HepG2 (cell line): ENCODE results near the gene FRMD4A. TPM values are rescaled to one million over a fixed set of nuclear protein-coding genes. Genes with fewer than 3 reads are reported as not detected.

ENCODE experiments used
- ATAC-seq: fragments of 200-7000 bp; cut with Tn5 transposase; 3 replicates; pipeline ENCODE4 v1.9.1; 2020; ENCODE audit warnings: mild to moderate bottlenecking, moderate library complexity
- BruUV-seq: library from RNA; stranded (reverse); fragments of 400-500 nt; replicated peaks from 2 replicates; lab custom pipeline; 2021; lab: Mats Ljungman, UMichigan
- CTCF ChIA-PET: fragments of 300-600 bp; formaldehyde crosslinking; extraction: SDS; loops from one replicate; lab custom pipeline; 2021; ENCODE audit warnings: low total read pairs, inconsistent platforms, low intra/inter-chr PET ratio; lab: Yijun Ruan, JAX
- POLR2A ChIA-PET: fragments of 350-600 bp; sonication (Branson Sonifier 250); formaldehyde crosslinking; loops from one replicate; lab custom pipeline; 2020; ENCODE audit warnings: antibody characterized with exemption, inconsistent platforms; lab: Yijun Ruan, JAX
- DNase-seq: peaks from one replicate; pipeline ENCODE4 v3.0.0-alpha.2; 2015; ENCODE audit warnings: low spot score
- FAIRE-seq: peaks from 3 replicates; lab custom pipeline; 2011; peaks lifted over from hg19 to GRCh38; lab: Jason Lieb, UNC
- H2AFZ ChIP-seq: one replicate; pipeline ENCODE4 v1.6.1; 2011; ENCODE audit warnings: low read length, inconsistent platforms
- H3K27ac ChIP-seq: fragments of 300-600 bp; 3 replicates; pipeline ENCODE4 v1.8.0; 2011; ENCODE audit warnings: mixed run types, mild to moderate bottlenecking, mixed read lengths, low read length, inconsistent platforms; ENCODE audit not compliant: insufficient read depth; ENCODE audit errors: extremely low read length
- H3K27me3 ChIP-seq, 2 experiments: fragments of 200-600 bp in 1 of 2; 2 replicates in 1 of 2; 3 replicates in 1 of 2; pipeline versions ENCODE4 v1.6.0 to v1.8.0; 2011; ENCODE audit warnings: low read length in 2 of 2, mild to moderate bottlenecking in 2 of 2, moderate library complexity in 2 of 2, inconsistent platforms in 1 of 2; ENCODE audit not compliant: insufficient read depth in 2 of 2, control insufficient read depth in 1 of 2
- H3K36me3 ChIP-seq, 2 experiments: fragments of 200-600 bp in 1 of 2; replicated peaks in 1 of 2; 2 replicates in 1 of 2; 3 replicates in 1 of 2; pipeline versions ENCODE4 v1.5.1 to v1.8.0; 2011; ENCODE audit warnings: low read length in 2 of 2, inconsistent platforms in 1 of 2; ENCODE audit not compliant: insufficient read depth in 2 of 2, control insufficient read depth in 1 of 2
- H3K4me1 ChIP-seq: 2 replicates; pipeline ENCODE4 v1.5.1; 2012; ENCODE audit warnings: low read length, inconsistent platforms; ENCODE audit not compliant: insufficient read depth
- H3K4me2 ChIP-seq: 2 replicates; pipeline ENCODE4 v1.6.0; 2011; ENCODE audit warnings: low read depth, low read length, inconsistent platforms
- H3K4me3 ChIP-seq, 3 experiments: fragments of 200-600 bp in 1 of 3; sonication (generic), shearing (Covaris generic) in 1 of 3; replicated peaks in 1 of 3; 2 replicates each; pipeline ENCODE4 v1.5.1; 2011 to 2016; ENCODE audit warnings: low read length in 3 of 3, inconsistent platforms in 2 of 3, low read depth in 2 of 3, mild to moderate bottlenecking in 2 of 3, control low read depth in 1 of 3, mixed read lengths in 1 of 3; ENCODE audit not compliant: insufficient read depth in 1 of 3
- H3K79me2 ChIP-seq: one replicate; pipeline ENCODE4 v1.6.1; 2011; ENCODE audit warnings: low read length, inconsistent platforms; ENCODE audit not compliant: insufficient read depth
- H3K9ac ChIP-seq: 2 replicates; pipeline ENCODE4 v1.6.0; 2011; ENCODE audit warnings: mild to moderate bottlenecking, low read depth, low read length, inconsistent platforms; ENCODE audit not compliant: insufficient read depth
- H3K9me3 ChIP-seq: 2 replicates; pipeline ENCODE4 v1.5.1; 2012; ENCODE audit warnings: mild to moderate bottlenecking, low read length
- H4K20me1 ChIP-seq: 2 replicates; pipeline ENCODE4 v1.6.0; 2011; ENCODE audit warnings: inconsistent platforms, mild to moderate bottlenecking, low read length, moderate library complexity; ENCODE audit not compliant: insufficient read depth
- FOXP4 ChIP-seq: sonication (generic); formaldehyde crosslinking; IDR thresholded peaks from 2 replicates; pipeline ENCODE4 v1.4.0; 2020; ENCODE audit warnings: missing genetic modification reagents
- HDAC2 ChIP-seq: sonication (generic); formaldehyde crosslinking; IDR thresholded peaks from 2 replicates; pipeline ENCODE4 v1.4.0; 2020; ENCODE audit warnings: missing genetic modification reagents
- HOMEZ ChIP-seq: IDR thresholded peaks from 2 replicates; pipeline ENCODE4 v1.6.1; 2016; ENCODE audit warnings: low read depth
- ISL2 ChIP-seq: sonication (generic); formaldehyde crosslinking; IDR thresholded peaks from 2 replicates; pipeline ENCODE4 v1.5.0; 2020; ENCODE audit warnings: missing genetic modification reagents
- KAT2B ChIP-seq: fragments of 150-350 bp; IDR thresholded peaks from 2 replicates; pipeline ENCODE4 v1.6.1; 2014; ENCODE audit warnings: low read depth, low read length, borderline replicate concordance
- MED13 ChIP-seq: sonication (generic); formaldehyde crosslinking; IDR thresholded peaks from 2 replicates; pipeline ENCODE4 v1.5.0; 2020; ENCODE audit warnings: missing genetic modification reagents
- MTA1 ChIP-seq: sonication (generic); formaldehyde crosslinking; IDR thresholded peaks from 2 replicates; pipeline ENCODE4 v1.4.0; 2020; ENCODE audit warnings: missing genetic modification reagents, mild to moderate bottlenecking, borderline replicate concordance
- PAF1 ChIP-seq: IDR thresholded peaks from 2 replicates; pipeline ENCODE4 v1.6.1; 2016; ENCODE audit warnings: missing genetic modification reagents, missing compliant biosample characterization
- PAWR ChIP-seq: sonication (generic); formaldehyde crosslinking; IDR thresholded peaks from 2 replicates; pipeline ENCODE4 v1.4.0; 2020; ENCODE audit warnings: missing genetic modification reagents, mild to moderate bottlenecking, borderline replicate concordance
- PHF21A ChIP-seq: sonication (generic); formaldehyde crosslinking; IDR thresholded peaks from 2 replicates; pipeline ENCODE4 v1.5.0; 2020; ENCODE audit warnings: mild to moderate bottlenecking, missing genetic modification reagents
- TBP ChIP-seq: sonication (generic); formaldehyde crosslinking; IDR thresholded peaks from 2 replicates; pipeline ENCODE4 v1.5.0; 2020; ENCODE audit warnings: missing genetic modification reagents
- TEF ChIP-seq: sonication (generic); formaldehyde crosslinking; IDR thresholded peaks from 2 replicates; pipeline ENCODE4 v1.5.0; 2020; ENCODE audit warnings: missing genetic modification reagents
- ZFP91 ChIP-seq: sonication (generic); formaldehyde crosslinking; IDR thresholded peaks from 2 replicates; pipeline ENCODE4 v1.9.0; 2022; ENCODE audit warnings: missing genetic modification reagents, mild to moderate bottlenecking, borderline replicate concordance
- ZNF224 ChIP-seq: sonication (generic); formaldehyde crosslinking; IDR thresholded peaks from 2 replicates; pipeline ENCODE4 v1.5.0; 2020; ENCODE audit warnings: mild to moderate bottlenecking, missing genetic modification reagents
- ZNF264 ChIP-seq: sonication (generic); formaldehyde crosslinking; IDR thresholded peaks from 2 replicates; pipeline ENCODE4 v1.4.0; 2020; ENCODE audit warnings: missing genetic modification reagents
- ZNF441 ChIP-seq: sonication (generic); formaldehyde crosslinking; IDR thresholded peaks from 2 replicates; pipeline ENCODE4 v1.7.0; 2021; ENCODE audit warnings: missing genetic modification reagents, borderline replicate concordance
- ZNF670 ChIP-seq: sonication (generic); formaldehyde crosslinking; IDR thresholded peaks from 2 replicates; pipeline ENCODE4 v1.8.0; 2022; ENCODE audit warnings: mild to moderate bottlenecking, missing genetic modification reagents, borderline replicate concordance
- ZNF740 ChIP-seq: sonication (generic); formaldehyde crosslinking; IDR thresholded peaks from 2 replicates; pipeline ENCODE4 v1.4.0; 2020; ENCODE audit warnings: missing genetic modification reagents
- WGBS: methylation state at CpG from one replicate; pipeline ENCODE4 v1.1.6; 2017; ENCODE audit warnings: low lambda C conversion rate; 5-methylcytosine and 5-hydroxymethylcytosine counted together
- in situ Hi-C: cut with HindIII; loops from 2 replicates; pipeline ENCODE4 v1.10.0; 2017; ENCODE audit warnings: low pct_unique_long_range_greater_than_20kb; ENCODE audit not compliant: extremely low pct_ligation_motif_present
- intact Hi-C: fragments of 100-400 bp; cut with micrococcal nuclease; formaldehyde crosslinking; loops from one replicate; pipeline ENCODE4 v1.10.0; 2022; ENCODE audit not compliant: unreplicated experiment
- polyA plus RNA-seq, 8 experiments: library from polyadenylated mRNA; depleted of rRNA in 3 of 8; stranded (reverse) in 7 of 8; unstranded in 1 of 8; fragments of >200 nt; fragmentation: Illumina TruSeq in 4 of 8; extraction: Trizol in 4 of 8; gene quantifications; 2 replicates each; pipeline versions ENCODE4 v1.2.1 to v1.2.3, GENCODE V29; 2011 to 2016; ENCODE audit warnings: low read depth in 4 of 8, missing spikeins in 1 of 8, mixed read lengths in 1 of 8; ENCODE audit not compliant: insufficient read depth in 1 of 8
- total RNA-seq, 5 experiments: library from RNA; depleted of rRNA; stranded (reverse); fragments of >200 nt; fragmentation: Illumina TruSeq; extraction: Trizol; gene quantifications; 2 replicates each; pipeline ENCODE4 v1.2.3, GENCODE V29; 2016; ENCODE audit warnings: low read depth in 1 of 5
- TF ChIP-seq, protein P1 (sequence below), 2 experiments: fragments of 450-650 bp in 1 of 2; sonication (generic) in 1 of 2; formaldehyde crosslinking; IDR thresholded peaks; 2 replicates each; pipeline versions ENCODE4 v1.5.0 to v1.8.0; 2020 to 2022; ENCODE audit warnings: mild to moderate bottlenecking in 1 of 2, missing genetic modification reagents in 1 of 2

Gene FRMD4A
- total and polyA plus RNA-seq, 2 of the 13 experiments (the other 11 are each of a cell fraction or from before 2014, with no cell fraction given) = 0.09 to 0.26 TPM

- ChIA-PET CTCF (no interaction called here), POLR2A (no interaction called here)
- no peaks in the 10 kb centered on the region for H4K20me1 ChIP-seq
- H3K79me2 ChIP-seq = no peaks in the 10 kb centered on the region
- WGBS = 61% methylated on average over 8 of the region's 11 CpGs
- no peak for DNase-seq
- H3K4me1 ChIP-seq = no peaks in the 10 kb centered on the region
- no peak overlapping the region for H3K4me2 ChIP-seq
- no peak overlapping the region for H3K4me3 ChIP-seq
- H3K27ac ChIP-seq = no peak overlapping the region
- in situ Hi-C loops = no loop called here
- ATAC-seq = no peak
- BruUV-seq = no TSS peak
- H3K36me3 ChIP-seq = no peaks in the 10 kb centered on the region
- FAIRE-seq = no peak
- no peak overlapping the region for H3K9ac ChIP-seq
- TF ChIP-seq FOXP4 (no peak), KAT2B (no peak), MED13 (no peak), TEF (CRISPR knock-in tag) (no peak), ZNF264 (CRISPR knock-in tag) (no peak), ZNF224 (CRISPR knock-in tag) (no peak), HDAC2 (no peak), HOMEZ (no peak), MTA1 (CRISPR knock-in tag) (no peak), ZNF740 (CRISPR knock-in tag) (no peak), PAWR (CRISPR knock-in tag) (no peak), PAF1 (CRISPR knock-in tag) (no peak), ISL2 (CRISPR knock-in tag) (no peak), PHF21A (CRISPR knock-in tag) (no peak), TBP (CRISPR knock-in tag) (no peak), ZNF441 (no peak), ZNF670 (CRISPR knock-in tag) (no peak), ZFP91 (CRISPR knock-in tag) (no peak)
- TF ChIP-seq, protein P1, sequence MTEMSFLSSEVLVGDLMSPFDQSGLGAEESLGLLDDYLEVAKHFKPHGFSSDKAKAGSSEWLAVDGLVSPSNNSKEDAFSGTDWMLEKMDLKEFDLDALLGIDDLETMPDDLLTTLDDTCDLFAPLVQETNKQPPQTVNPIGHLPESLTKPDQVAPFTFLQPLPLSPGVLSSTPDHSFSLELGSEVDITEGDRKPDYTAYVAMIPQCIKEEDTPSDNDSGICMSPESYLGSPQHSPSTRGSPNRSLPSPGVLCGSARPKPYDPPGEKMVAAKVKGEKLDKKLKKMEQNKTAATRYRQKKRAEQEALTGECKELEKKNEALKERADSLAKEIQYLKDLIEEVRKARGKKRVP (CRISPR knock-in tag; IDR thresholded peaks at IDR 0.05) = no peak
- H3K27me3 ChIP-seq = peaks cover 4 to 20% of the 10 kb centered on the region in 2 experiments; a peak in 2 of 5 replicates
- H2AFZ ChIP-seq = no peak overlapping the region
- intact Hi-C loops = no loop called here
- H3K9me3 ChIP-seq = no peaks in the 10 kb centered on the region
These were observed 472.0 kb downstream of the FRMD4A start for GRCh38 chr10:13858709-13859108.
